GM12878 (cell line): ENCODE data around the gene ST6GALNAC3. TPM values are rescaled to one million over a fixed set of nuclear protein-coding genes. Genes with fewer than 3 reads are reported as not detected.

Experiments used
- ATAC-seq: fragments of 200-7000 bp; cut with Tn5 transposase; 3 replicates; pipeline ENCODE4 v1.9.1; 2020; ENCODE audit warnings: mild to moderate bottlenecking, moderate library complexity
- BruUV-seq: library from RNA; stranded (reverse); fragments of 400-500 nt; replicated peaks from 2 replicates; lab custom pipeline; 2021; lab: Mats Ljungman, UMichigan
- CTCF ChIA-PET: fragments of 300-600 bp; sonication (Branson Sonifier 250); formaldehyde crosslinking; extraction: SDS; loops from one replicate; lab custom pipeline; 2021; ENCODE audit warnings: inconsistent platforms; lab: Yijun Ruan, JAX
- POLR2A ChIA-PET: fragments of 350-600 bp; formaldehyde crosslinking; extraction: SDS; loops from one replicate; lab custom pipeline; 2021; ENCODE audit warnings: inconsistent platforms; lab: Charles Lee
- RAD21 ChIA-PET: fragments of 300-600 bp; sonication (Branson Sonifier 250); formaldehyde crosslinking; loops from one replicate; lab custom pipeline; 2023; ENCODE audit warnings: antibody characterized with exemption; ENCODE audit not compliant: unreplicated experiment; lab: Charles Lee
- SMC1A ChIA-PET: fragments of 300-600 bp; sonication (Branson Sonifier 250); formaldehyde crosslinking; loops from one replicate; lab custom pipeline; 2023; ENCODE audit not compliant: unreplicated experiment, uncharacterized antibody; lab: Charles Lee
- DNase-seq: peaks from one replicate; pipeline ENCODE4 v3.0.0-alpha.2; 2011; ENCODE audit warnings: low read depth, low spot score
- FAIRE-seq: peaks from 3 replicates; lab custom pipeline; 2011; peaks lifted over from hg19 to GRCh38; lab: Jason Lieb, UNC
- H2AFZ ChIP-seq: 2 replicates; pipeline ENCODE4 v1.6.0; 2011; ENCODE audit warnings: low read depth, low read length, control low read depth; ENCODE audit not compliant: control insufficient read depth
- H3K27ac ChIP-seq: 2 replicates; pipeline ENCODE4 v1.5.1; 2011; ENCODE audit warnings: control low read depth; ENCODE audit not compliant: control insufficient read depth, insufficient read depth
- H3K27me3 ChIP-seq, 2 experiments: replicated peaks in 1 of 2; 2 replicates each; pipeline versions ENCODE4 v1.6.0 to v1.6.1; 2011; ENCODE audit warnings: low read length in 1 of 2; ENCODE audit not compliant: control insufficient read depth in 2 of 2, insufficient read depth in 2 of 2
- H3K36me3 ChIP-seq, 2 experiments: 2 replicates each; pipeline ENCODE4 v1.5.1; 2011; ENCODE audit warnings: low read length in 1 of 2; ENCODE audit not compliant: control insufficient read depth in 2 of 2, insufficient read depth in 2 of 2
- H3K4me1 ChIP-seq: 2 replicates; pipeline ENCODE4 v1.6.1; 2011; ENCODE audit warnings: mild to moderate bottlenecking, low read length, moderate library complexity, mixed read lengths; ENCODE audit not compliant: control insufficient read depth, insufficient read depth
- H3K4me2 ChIP-seq: 2 replicates; pipeline ENCODE4 v1.6.0; 2011; ENCODE audit warnings: control low read depth; ENCODE audit not compliant: control insufficient read depth, insufficient read depth
- H3K4me3 ChIP-seq: fragments of 200-600 bp; sonication (generic); 2 replicates; pipeline ENCODE4 v1.5.1; 2016
- H3K79me2 ChIP-seq: 2 replicates; pipeline ENCODE4 v1.6.0; 2011; ENCODE audit warnings: low read length; ENCODE audit not compliant: control insufficient read depth, insufficient read depth
- H3K9ac ChIP-seq: 2 replicates; pipeline ENCODE4 v1.8.0; 2011; ENCODE audit warnings: low read length, control low read depth, mixed read lengths; ENCODE audit not compliant: control insufficient read depth, insufficient read depth
- H3K9me3 ChIP-seq: replicated peaks from 3 replicates; pipeline ENCODE4 v1.5.1; 2011; ENCODE audit warnings: mild to moderate bottlenecking, low read length; ENCODE audit not compliant: control insufficient read depth, insufficient read depth
- H4K20me1 ChIP-seq: 2 replicates; pipeline ENCODE4 v1.6.0; 2011; ENCODE audit not compliant: control insufficient read depth, insufficient read depth
- ATF2 ChIP-seq: IDR thresholded peaks from 2 replicates; pipeline ENCODE4 v1.6.1; 2012; ENCODE audit warnings: low read length, inconsistent platforms
- DPF2 ChIP-seq: fragments of 450-650 bp; IDR thresholded peaks from 2 replicates; pipeline ENCODE4 v1.6.1; 2017; ENCODE audit warnings: mild to moderate bottlenecking
- HDGF ChIP-seq: fragments of 450-650 bp; IDR thresholded peaks from 2 replicates; pipeline ENCODE4 v1.6.1; 2016; ENCODE audit warnings: antibody characterized with exemption
- IKZF1 ChIP-seq: fragments of 450-650 bp; conservative IDR thresholded peaks from 2 replicates; pipeline ENCODE4 v1.6.1; 2017; ENCODE audit warnings: antibody characterized with exemption, mild to moderate bottlenecking
- MTA3 ChIP-seq: IDR thresholded peaks from 2 replicates; pipeline ENCODE4 v1.6.1; 2012; ENCODE audit warnings: low read length, inconsistent platforms, borderline replicate concordance
- MXI1 ChIP-seq: fragments of 150-350 bp; IDR thresholded peaks from 2 replicates; pipeline ENCODE4 v1.6.1; 2011; ENCODE audit warnings: low read depth, mild to moderate bottlenecking, inconsistent platforms, low read length, improper control_type of control experiment
- PAX5 ChIP-seq: IDR thresholded peaks from 2 replicates; pipeline ENCODE4 v1.6.1; 2011; ENCODE audit warnings: low read depth, low read length, borderline replicate concordance
- POLR2AphosphoS5 ChIP-seq: IDR thresholded peaks from 2 replicates; pipeline ENCODE4 v1.6.1; 2011; ENCODE audit warnings: mild to moderate bottlenecking, low read length, inconsistent platforms
- SKIL ChIP-seq: fragments of 450-650 bp; IDR thresholded peaks from 2 replicates; pipeline ENCODE4 v1.6.1; 2017; ENCODE audit warnings: mild to moderate bottlenecking, low read depth, inconsistent platforms; ENCODE audit not compliant: poor library complexity, severe bottlenecking
- SMAD1 ChIP-seq: fragments of 450-650 bp; IDR thresholded peaks from 2 replicates; pipeline ENCODE4 v1.6.1; 2018; ENCODE audit warnings: mild to moderate bottlenecking, low read depth; ENCODE audit not compliant: partially characterized antibody
- TBL1XR1 ChIP-seq: IDR thresholded peaks from 2 replicates; pipeline ENCODE4 v1.6.1; 2012; ENCODE audit warnings: low read depth, low read length, improper control_type of control experiment
- TCF12 ChIP-seq: IDR thresholded peaks from 2 replicates; pipeline ENCODE4 v1.6.1; 2011; ENCODE audit warnings: low read depth, mild to moderate bottlenecking, low read length
- YY1 ChIP-seq: IDR thresholded peaks from 2 replicates; pipeline ENCODE4 v1.6.1; 2011; ENCODE audit warnings: low read depth, mild to moderate bottlenecking, low read length
- ZZZ3 ChIP-seq: IDR thresholded peaks from 2 replicates; pipeline ENCODE4 v1.6.1; 2011; ENCODE audit warnings: low read depth; ENCODE audit not compliant: control insufficient read depth, insufficient read length
- WGBS: methylation state at CpG from one replicate; pipeline ENCODE4 v1.1.6; 2016; ENCODE audit warnings: low lambda C conversion rate; ENCODE audit not compliant: insufficient replicate concordance, insufficient coverage; ENCODE audit errors: missing lambda C conversion rate; 5-methylcytosine and 5-hydroxymethylcytosine counted together
- in situ Hi-C: fragments of 300-500 bp; cut with MboI; formaldehyde crosslinking; loops from 9 replicates; pipeline ENCODE4 v1.14.3; 2018; ENCODE audit warnings: mixed read lengths
- intact Hi-C: fragments of 100-400 bp; cut with micrococcal nuclease; formaldehyde crosslinking; loops from one replicate; pipeline ENCODE4 v1.14.2; 2022; ENCODE audit not compliant: unreplicated experiment
- polyA plus RNA-seq, 11 experiments: library from polyadenylated mRNA; depleted of rRNA in 4 of 11; unstranded in 6 of 11; stranded (reverse) in 5 of 11; fragments of >200 nt; fragmentation: Nextera tagmentation in 4 of 11; fragmentation: Illumina TruSeq in 1 of 11; extraction: Ambion mirVana in 4 of 11; extraction: Trizol in 1 of 11; gene quantifications; 1 replicate in 1 of 11; 2 replicates in 10 of 11; pipeline versions ENCODE4 v1.2.1 to v1.2.3, GENCODE V29; 2011 to 2016; ENCODE audit warnings: inconsistent platforms in 2 of 11, missing spikeins in 2 of 11, low read depth in 1 of 11
- total RNA-seq, 4 experiments: library from RNA; depleted of rRNA in 3 of 4; stranded (reverse); fragments of >200 nt in 3 of 4; fragmentation: Illumina TruSeq in 1 of 4; extraction: Trizol in 1 of 4; gene quantifications; 2 replicates each; pipeline versions ENCODE4 v1.2.1 to v1.2.3, GENCODE V29; 2013 to 2021

ST6GALNAC3 gene
- total and polyA plus RNA-seq, 10 of the 15 experiments (the other 5 are each of a cell fraction or from before 2014, with no cell fraction given), result 0.04 to 0.68 (median 0.18) TPM; not detected in 3

GRCh38 chr1:76048926-76049325, 25.6 kb upstream of the ST6GALNAC3 start:
- H4K20me1 ChIP-seq, result no peaks in the 10 kb centered on the region
- intact Hi-C loops, result no loop called here
- SMC1A ChIA-PET, result interaction anchor here (1.0 kb wide), 1 partner anchor 14 kb away, joined by 3 read pairs; no protein-coding TSS in a partner anchor
- H3K4me3 ChIP-seq, result no peak overlapping the region
- CTCF ChIA-PET, result no interaction called here
- no peaks in the 10 kb centered on the region for H3K4me1 ChIP-seq
- no peak overlapping the region for H3K27ac ChIP-seq
- no peak for TF ChIP-seq SKIL
- no peak for TF ChIP-seq DPF2
- no peak for TF ChIP-seq POLR2AphosphoS5
- TF ChIP-seq ATF2, result no peak
- TF ChIP-seq TCF12, result no peak
- TF ChIP-seq HDGF, result no peak
- TF ChIP-seq SMAD1, result no peak
- no peak for TF ChIP-seq MXI1
- no peak for TF ChIP-seq MTA3
- no peak for TF ChIP-seq PAX5
- TF ChIP-seq TBL1XR1, result no peak
- no peak for TF ChIP-seq YY1
- no peak for TF ChIP-seq ZZZ3
- TF ChIP-seq IKZF1, result no peak
- no peaks in the 10 kb centered on the region for H3K9me3 ChIP-seq
- no peak for ATAC-seq
- no peak overlapping the region for H3K9ac ChIP-seq
- in situ Hi-C loops, result no loop called here
- no peaks in the 10 kb centered on the region for H3K36me3 ChIP-seq
- POLR2A ChIA-PET, result no interaction called here
- WGBS, result 0% methylated on average over 1 of the region's 1 CpG
- no peak overlapping the region for H2AFZ ChIP-seq
- RAD21 ChIA-PET, result no interaction called here
- no peak for FAIRE-seq
- no TSS peak for BruUV-seq
- no peak overlapping the region for H3K4me2 ChIP-seq
- no peak for DNase-seq
- H3K27me3 ChIP-seq, result no peaks in the 10 kb centered on the region; a peak in 1 of 4 replicates
- H3K79me2 ChIP-seq, result no peaks in the 10 kb centered on the region
